ENCODE results near the gene UGT8.

- no peak for TF ChIP-seq CTCF (IDR thresholded peaks at IDR 0.05; ENCODE audit: insufficient read depth, low read length)
- no peak for TF ChIP-seq POLR2AphosphoS5 (IDR thresholded peaks at IDR 0.05; ENCODE audit: low read depth)
- no peak for TF ChIP-seq SPI1 (IDR thresholded peaks at IDR 0.05; ENCODE audit: borderline replicate concordance, low read depth)
- TF ChIP-seq REST (IDR thresholded peaks at IDR 0.05; ENCODE audit: insufficient replicate concordance, low read depth): no peak
- TF ChIP-seq GABPA (IDR thresholded peaks at IDR 0.05; ENCODE audit: low read depth): no peak
Observed at GRCh38 chr4:114688059-114688458, 89.5 kb downstream of the UGT8 start.

Data from HL-60 (cell line).